ENCODE measurements around the gene SCRN1. TPM values are rescaled to one million over a fixed set of nuclear protein-coding genes. Genes with fewer than 3 reads are reported as not detected.
A peak's percentile ranks its signal among the peaks of the same experiment; 100 is the strongest.

Gene SCRN1
- total RNA-seq, 2 experiments from 2014 or later, result 12.0 to 12.2 TPM

- no peaks in the 10 kb centered on the region for H3K4me1 Mint-ChIP-seq (ENCODE audit: low read depth)
- DNase-seq, result no peak
- ChIA-PET POLR2A (no interaction called here), CTCF (interaction anchor here (1.8 kb wide), 1 partner anchor 80 kb away, joined by 6 read pairs; no protein-coding TSS in a partner anchor)
- no peak for ATAC-seq
- no peaks in the 10 kb centered on the region for H3K36me3 Mint-ChIP-seq (ENCODE audit: low read depth)
- H3K4me3 Mint-ChIP-seq, result no peak overlapping the region
- H3K27me3 Mint-ChIP-seq (ENCODE audit: low read depth), result peaks cover 21% of the 10 kb centered on the region
- H3K9me3 Mint-ChIP-seq (ENCODE audit: insufficient read depth), result peaks cover 3% of the 10 kb centered on the region
- H3K27ac Mint-ChIP-seq, result no peak overlapping the region
Observed at GRCh38 chr7:30001998-30002397, 12.4 kb upstream of the SCRN1 start.

- ATAC-seq (no peak), DNase-seq (no peak)
- H3K9me3 Mint-ChIP-seq (ENCODE audit: insufficient read depth), result peaks cover 11% of the 10 kb centered on the region
- peaks cover 18% of the 10 kb centered on the region for H3K27me3 Mint-ChIP-seq (ENCODE audit: low read depth)
- ChIA-PET CTCF (no interaction called here), POLR2A (no interaction called here)
- no peak overlapping the region for H3K27ac Mint-ChIP-seq
- peaks cover 4% of the 10 kb centered on the region for H3K36me3 Mint-ChIP-seq (ENCODE audit: low read depth)
- no peak overlapping the region for H3K4me3 Mint-ChIP-seq
- H3K4me1 Mint-ChIP-seq (ENCODE audit: low read depth), result no peaks in the 10 kb centered on the region
Observed at GRCh38 chr7:29998489-29998888, 8.9 kb upstream of the SCRN1 start.

- ChIA-PET POLR2A (no interaction called here), CTCF (no interaction called here)
- Mint-ChIP-seq H3K27ac (no peak overlapping the region), H3K27me3 (ENCODE audit: low read depth) (peaks cover 29% of the 10 kb centered on the region), H3K9me3 (ENCODE audit: insufficient read depth) (peaks cover 16% of the 10 kb centered on the region), H3K4me3 (no peak overlapping the region), H3K4me1 (ENCODE audit: low read depth) (no peaks in the 10 kb centered on the region), H3K36me3 (ENCODE audit: low read depth) (peaks cover 4% of the 10 kb centered on the region)
- DNase-seq (no peak), ATAC-seq (no peak)
Observed at GRCh38 chr7:29996321-29996720, 6.7 kb upstream of the SCRN1 start.

GRCh38 chr7:29995652-29996051, 6.1 kb upstream of the SCRN1 start:
- Mint-ChIP-seq H3K36me3 (ENCODE audit: low read depth) (peaks cover 4% of the 10 kb centered on the region), H3K4me3 (no peak overlapping the region), H3K4me1 (ENCODE audit: low read depth) (no peaks in the 10 kb centered on the region), H3K27me3 (ENCODE audit: low read depth) (peaks cover 32% of the 10 kb centered on the region), H3K27ac (no peak overlapping the region), H3K9me3 (ENCODE audit: insufficient read depth) (peaks cover 16% of the 10 kb centered on the region)
- POLR2A ChIA-PET, result no interaction called here
- CTCF ChIA-PET, result no interaction called here
- ATAC-seq (no peak), DNase-seq (no peak)

GRCh38 chr7:29993140-29993539, 3.5 kb upstream of the SCRN1 start:
- peaks cover 9% of the 10 kb centered on the region for H3K4me1 Mint-ChIP-seq (ENCODE audit: low read depth)
- ChIA-PET POLR2A (interaction anchor here (0.7 kb wide), 1 partner anchor 1426 kb away, joined by 3 read pairs; no protein-coding TSS in a partner anchor), CTCF (interaction anchor here (1.0 kb wide), 1 partner anchor 69 kb away, joined by 3 read pairs; no protein-coding TSS in a partner anchor)
- no peak overlapping the region for H3K27ac Mint-ChIP-seq
- peaks cover 40% of the 10 kb centered on the region for H3K27me3 Mint-ChIP-seq (ENCODE audit: low read depth)
- peaks cover 16% of the 10 kb centered on the region for H3K9me3 Mint-ChIP-seq (ENCODE audit: insufficient read depth)
- DNase-seq, result no peak
- H3K4me3 Mint-ChIP-seq, result no peak overlapping the region
- no peak for ATAC-seq
- H3K36me3 Mint-ChIP-seq (ENCODE audit: low read depth), result peaks cover 4% of the 10 kb centered on the region

GRCh38 chr7:29991937-29992336, 2.3 kb upstream of the SCRN1 start:
- CTCF ChIA-PET, result interaction anchor here (1.7 kb wide), 1 partner anchor 11 kb away, joined by 3 read pairs; no protein-coding TSS in a partner anchor
- ATAC-seq (no peak), DNase-seq (no peak)
- peaks cover 4% of the 10 kb centered on the region for H3K36me3 Mint-ChIP-seq (ENCODE audit: low read depth)
- no peak overlapping the region for H3K4me3 Mint-ChIP-seq
- POLR2A ChIA-PET, result no interaction called here
- no peak overlapping the region for H3K27ac Mint-ChIP-seq
- H3K27me3 Mint-ChIP-seq (ENCODE audit: low read depth), result peaks cover 44% of the 10 kb centered on the region
- H3K9me3 Mint-ChIP-seq (ENCODE audit: insufficient read depth), result peaks cover 12% of the 10 kb centered on the region
- H3K4me1 Mint-ChIP-seq (ENCODE audit: low read depth), result peaks cover 17% of the 10 kb centered on the region

GRCh38 chr7:29990931-29991330, 1.3 kb upstream of the SCRN1 start:
- ChIA-PET POLR2A (no interaction called here), CTCF (interaction anchor here (1.0 to 1.7 kb wide), 2 partner anchors 10 to 35 kb away, joined by 3 read pairs; no protein-coding TSS in a partner anchor)
- Mint-ChIP-seq H3K4me3 (peak overlapping the region; percentile 6), H3K36me3 (ENCODE audit: low read depth) (no peaks in the 10 kb centered on the region), H3K4me1 (ENCODE audit: low read depth) (peaks cover 17% of the 10 kb centered on the region), H3K27ac (no peak overlapping the region), H3K9me3 (ENCODE audit: insufficient read depth) (peaks cover 6% of the 10 kb centered on the region), H3K27me3 (ENCODE audit: low read depth) (peaks cover 42% of the 10 kb centered on the region)
- DNase-seq, result no peak
- no peak for ATAC-seq

- ATAC-seq, result peak; percentile 73
- H3K27me3 Mint-ChIP-seq (ENCODE audit: low read depth), result peaks cover 44% of the 10 kb centered on the region
- peaks cover 5% of the 10 kb centered on the region for H3K9me3 Mint-ChIP-seq (ENCODE audit: insufficient read depth)
- peaks cover 19% of the 10 kb centered on the region for H3K4me1 Mint-ChIP-seq (ENCODE audit: low read depth)
- peak overlapping the region; percentile 74 for H3K4me3 Mint-ChIP-seq
- peak overlapping the region; percentile 81 for H3K27ac Mint-ChIP-seq
- CTCF ChIA-PET, result interaction anchor here (0.9 to 2.1 kb wide), 3 partner anchors 40 to 74 kb away, joined by 3 to 4 read pairs (median 4); no protein-coding TSS in a partner anchor
- DNase-seq, result peak; percentile 43
- no peaks in the 10 kb centered on the region for H3K36me3 Mint-ChIP-seq (ENCODE audit: low read depth)
- POLR2A ChIA-PET, result interaction anchor here (0.7 to 1.3 kb wide), 2 partner anchors 28 to 33 kb away, joined by 3 read pairs; no protein-coding TSS in a partner anchor
Observed at GRCh38 chr7:29988424-29989256, 961 bp downstream of the SCRN1 start.

- peaks cover 3% of the 10 kb centered on the region for H3K9me3 Mint-ChIP-seq (ENCODE audit: insufficient read depth)
- CTCF ChIA-PET, result interaction anchor here (0.9 to 2.1 kb wide), 3 partner anchors 41 to 75 kb away, joined by 3 to 4 read pairs (median 4); no protein-coding TSS in a partner anchor
- DNase-seq (no peak), ATAC-seq (no peak)
- H3K4me3 Mint-ChIP-seq, result peak overlapping the region; percentile 74
- POLR2A ChIA-PET, result interaction anchor here (0.7 to 1.3 kb wide), 2 partner anchors 29 to 34 kb away, joined by 3 read pairs; no protein-coding TSS in a partner anchor
- peaks cover 19% of the 10 kb centered on the region for H3K4me1 Mint-ChIP-seq (ENCODE audit: low read depth)
- no peaks in the 10 kb centered on the region for H3K36me3 Mint-ChIP-seq (ENCODE audit: low read depth)
- H3K27ac Mint-ChIP-seq, result no peak overlapping the region
- H3K27me3 Mint-ChIP-seq (ENCODE audit: low read depth), result peaks cover 45% of the 10 kb centered on the region
Observed at GRCh38 chr7:29987811-29988317, 1.7 kb downstream of the SCRN1 start.

- no peak overlapping the region for H3K27ac Mint-ChIP-seq
- peaks cover 38% of the 10 kb centered on the region for H3K27me3 Mint-ChIP-seq (ENCODE audit: low read depth)
- DNase-seq (no peak), ATAC-seq (no peak)
- H3K36me3 Mint-ChIP-seq (ENCODE audit: low read depth), result no peaks in the 10 kb centered on the region
- no peaks in the 10 kb centered on the region for H3K9me3 Mint-ChIP-seq (ENCODE audit: insufficient read depth)
- ChIA-PET POLR2A (no interaction called here), CTCF (interaction anchor here (1.6 to 2.1 kb wide), 2 partner anchors 42 to 578 kb away, joined by 3 to 4 read pairs; no protein-coding TSS in a partner anchor)
- peaks cover 19% of the 10 kb centered on the region for H3K4me1 Mint-ChIP-seq (ENCODE audit: low read depth)
- no peak overlapping the region for H3K4me3 Mint-ChIP-seq
Observed at GRCh38 chr7:29987083-29987482, 2.5 kb downstream of the SCRN1 start.

- Mint-ChIP-seq H3K27me3 (ENCODE audit: low read depth) (peaks cover 8% of the 10 kb centered on the region), H3K27ac (no peak overlapping the region), H3K9me3 (ENCODE audit: insufficient read depth) (no peaks in the 10 kb centered on the region), H3K4me1 (ENCODE audit: low read depth) (no peaks in the 10 kb centered on the region), H3K4me3 (no peak overlapping the region), H3K36me3 (ENCODE audit: low read depth) (no peaks in the 10 kb centered on the region)
- DNase-seq (no peak), ATAC-seq (no peak)
- ChIA-PET CTCF (interaction anchor here (1.1 kb wide), 1 partner anchor 82 kb away, joined by 3 read pairs; no protein-coding TSS in a partner anchor), POLR2A (no interaction called here)
Observed at GRCh38 chr7:29980151-29980550, 9.4 kb downstream of the SCRN1 start.

Data from activated CD8-positive, alpha-beta T cell treated with anti-CD3 and anti-CD28 coated beads, Interleukin-2, amount 10 ng/mL, durations not matched to agents 7 days and 5 days (primary cell).